SK-N-MC (cell line): ENCODE measurements around the gene FAHD2A.
"Not testable (repeated sequence)": the region's sequence is repeated elsewhere in the genome, so short reads cannot be mapped to it uniquely, and the experiment has no call there.

ENCODE experiments used
- DNase-seq: peaks from one replicate; pipeline ENCODE4 v3.0.0-alpha.2; 2011; ENCODE audit warnings: low read depth, low spot score
- H3K27ac ChIP-seq: fragments of 200-600 bp; sonication (generic); 2 replicates; pipeline ENCODE4 v1.5.1; 2016; ENCODE audit warnings: mixed run types
- H3K36me3 ChIP-seq: fragments of 200-600 bp; sonication (generic); 2 replicates; pipeline ENCODE4 v1.6.1; 2017; ENCODE audit warnings: antibody characterized with exemption, low read length, mixed read lengths; ENCODE audit not compliant: insufficient read depth
- H3K4me3 ChIP-seq: fragments of 200-600 bp; sonication (generic); 2 replicates; pipeline ENCODE4 v1.5.1; 2016
- H3K9ac ChIP-seq: fragments of 200-600 bp; sonication (generic); 2 replicates; pipeline ENCODE4 v1.8.0; 2017; ENCODE audit warnings: mixed run types, mixed read lengths; ENCODE audit not compliant: insufficient read length
- H3K9me3 ChIP-seq: fragments of 200-600 bp; sonication (generic); 2 replicates; pipeline ENCODE4 v1.6.1; 2017; ENCODE audit warnings: low read depth, mild to moderate bottlenecking, antibody characterized with exemption, low read length, moderate library complexity, mixed read lengths
- EZH2 ChIP-seq: fragments of 200-600 bp; sonication (generic); IDR thresholded peaks from one replicate; pipeline ENCODE4 v1.6.1; 2017; ENCODE audit warnings: antibody characterized with exemption
- FOXP2 ChIP-seq: optimal IDR thresholded peaks from 2 replicates; pipeline ENCODE3; 2011; ENCODE audit warnings: mild to moderate bottlenecking, moderate library complexity; ENCODE audit not compliant: insufficient read depth; ENCODE audit errors: extremely low read length, control extremely low read depth
- POLR2AphosphoS5 ChIP-seq: IDR thresholded peaks from 2 replicates; pipeline ENCODE4 v1.6.1; 2012; ENCODE audit warnings: mild to moderate bottlenecking, low read depth, low read length, borderline replicate concordance

Gene FAHD2A, protein sequence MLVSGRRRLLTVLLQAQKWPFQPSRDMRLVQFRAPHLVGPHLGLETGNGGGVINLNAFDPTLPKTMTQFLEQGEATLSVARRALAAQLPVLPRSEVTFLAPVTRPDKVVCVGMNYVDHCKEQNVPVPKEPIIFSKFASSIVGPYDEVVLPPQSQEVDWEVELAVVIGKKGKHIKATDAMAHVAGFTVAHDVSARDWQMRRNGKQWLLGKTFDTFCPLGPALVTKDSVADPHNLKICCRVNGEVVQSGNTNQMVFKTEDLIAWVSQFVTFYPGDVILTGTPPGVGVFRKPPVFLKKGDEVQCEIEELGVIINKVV

DNA sequence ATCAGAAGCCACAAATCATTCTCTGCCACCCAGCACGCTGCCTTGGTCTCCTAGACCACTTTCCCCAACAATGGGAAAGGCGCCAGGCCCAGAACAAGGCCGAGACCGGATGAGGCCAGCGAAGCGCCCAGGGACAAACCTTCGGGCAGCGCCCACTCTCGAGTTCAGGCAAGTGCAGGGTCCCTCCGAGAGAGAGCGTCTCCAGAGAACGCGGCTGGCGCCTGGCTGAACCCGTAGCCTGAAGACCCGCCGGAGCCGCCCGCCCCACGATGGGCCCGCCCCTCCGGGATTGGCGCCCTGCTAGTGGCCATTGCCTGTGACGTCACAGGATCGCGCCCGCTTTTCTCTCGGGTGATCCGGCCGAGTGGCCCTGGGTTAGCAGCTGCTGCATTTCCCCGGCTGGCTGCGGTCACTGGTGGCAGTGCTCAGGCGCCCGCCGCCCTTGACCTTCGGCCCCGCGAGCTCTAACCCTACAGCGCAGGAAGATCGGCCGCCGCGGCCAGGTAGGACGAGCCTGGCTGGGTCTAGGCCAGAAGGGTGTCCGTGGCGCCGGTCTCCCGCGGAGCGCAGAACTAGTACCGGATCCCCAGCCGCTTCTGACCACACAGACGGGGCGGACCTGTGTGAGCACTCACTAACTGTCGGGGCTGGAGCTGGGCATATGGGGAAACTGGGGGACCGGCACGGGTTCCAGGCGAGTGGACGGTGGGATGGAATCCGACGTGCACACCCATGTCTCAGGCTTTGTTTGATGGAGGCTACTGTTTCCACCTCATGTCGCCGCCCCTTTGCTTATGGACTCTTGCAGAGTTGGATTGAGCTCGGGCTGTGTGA lies at the start of gene FAHD2A:
TSS of gene FAHD2A (plus strand) at position 339 of the 834 bp plus-strand sequence. CDS start 2,851 bp downstream, outside the sequence.
- H3K27ac ChIP-seq = no peak within 1 kb of the TSS

DNA sequence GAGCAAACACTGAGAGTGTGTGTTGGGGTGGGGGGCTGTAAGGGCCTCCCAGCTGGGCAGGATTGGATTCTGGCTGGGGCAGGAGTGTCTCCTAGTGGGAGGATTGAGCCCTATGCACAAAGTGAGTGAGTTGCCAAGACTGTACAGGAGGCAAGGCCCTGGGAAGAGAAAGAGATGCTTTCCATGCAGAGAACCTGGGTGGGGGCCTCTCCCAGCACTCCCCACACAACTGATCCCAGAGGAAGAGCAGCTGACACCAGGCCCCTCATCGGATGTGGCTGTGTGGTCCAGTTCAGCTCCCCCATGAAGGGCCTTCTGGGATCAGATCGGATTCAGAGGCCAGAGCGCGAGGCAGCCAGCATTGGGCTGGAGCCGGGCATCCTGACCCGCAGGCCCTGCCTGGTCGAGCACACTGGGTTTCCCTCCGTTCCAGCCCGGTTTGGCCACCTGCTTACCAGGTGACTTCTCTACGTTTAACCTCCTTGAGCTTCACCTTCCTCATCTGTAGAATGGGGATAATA lies 49.4 kb upstream of the FAHD2A start:
- Histone ChIP-seq H3K36me3 (no peaks in the 10 kb centered on the region), H3K9ac (no peak overlapping the region), H3K4me3 (no peak overlapping the region), H3K9me3 (no peaks in the 10 kb centered on the region), H3K27ac (no peak overlapping the region)
- TF ChIP-seq EZH2 (no peak), POLR2AphosphoS5 (no peak), FOXP2 (no peak)
- no peak for DNase-seq

More for the DNA sequence above, at the start of gene FAHD2A:
- no peaks in the 10 kb centered on the region for H3K36me3 ChIP-seq
- no peaks in the 10 kb centered on the region for H3K9me3 ChIP-seq
- DNase-seq = no peak
- H3K9ac ChIP-seq = peak within 1 kb of the TSS; percentile 96
- TF ChIP-seq POLR2AphosphoS5 (peak; percentile 90), FOXP2 (no peak)
- H3K4me3 ChIP-seq = peak within 1 kb of the TSS; percentile 98

DNA sequence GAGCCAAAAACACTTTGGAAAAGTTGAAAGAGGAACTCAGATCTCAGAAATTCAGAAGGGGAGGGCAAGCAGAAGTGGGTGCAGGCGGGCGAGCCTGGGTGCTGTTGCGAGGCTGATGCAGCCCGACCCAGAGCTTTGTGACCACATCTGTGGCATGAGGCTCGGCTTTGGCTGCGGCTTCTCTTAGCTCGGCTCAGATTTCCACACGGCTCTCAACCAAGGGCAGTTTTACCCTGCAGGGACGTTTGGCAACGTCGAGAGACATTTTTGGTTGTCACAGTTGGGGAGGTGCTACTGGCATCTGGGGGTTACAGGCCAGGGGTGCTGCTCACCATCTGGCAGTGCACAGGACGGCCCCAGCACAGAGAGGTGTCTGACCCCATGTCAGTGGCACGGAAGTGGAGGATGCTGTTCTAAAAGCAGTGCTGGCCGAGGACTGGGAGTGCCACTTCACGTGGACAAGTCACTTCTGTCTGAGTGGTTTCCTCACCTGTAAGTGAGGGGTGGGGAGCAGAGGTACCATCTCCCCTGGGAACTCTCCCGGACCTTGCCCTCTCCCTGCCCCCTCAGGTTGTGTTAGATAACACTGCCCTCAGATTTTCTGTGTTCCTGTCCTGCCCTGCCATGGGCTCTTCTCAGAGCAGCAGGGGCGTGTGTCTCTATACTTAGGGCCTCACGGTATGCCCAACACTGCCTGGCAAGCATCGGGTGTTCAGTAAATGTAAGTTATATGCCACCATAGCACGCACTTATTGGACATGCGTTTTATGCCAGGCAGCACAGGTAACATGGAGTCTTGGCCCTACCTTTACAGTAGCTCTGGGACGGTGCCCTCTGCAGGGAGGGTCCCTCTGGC lies 48.7 kb upstream of the FAHD2A start:
- no peak for TF ChIP-seq POLR2AphosphoS5
- no peak for TF ChIP-seq EZH2
- TF ChIP-seq FOXP2 = no peak
- DNase-seq = no peak

DNA sequence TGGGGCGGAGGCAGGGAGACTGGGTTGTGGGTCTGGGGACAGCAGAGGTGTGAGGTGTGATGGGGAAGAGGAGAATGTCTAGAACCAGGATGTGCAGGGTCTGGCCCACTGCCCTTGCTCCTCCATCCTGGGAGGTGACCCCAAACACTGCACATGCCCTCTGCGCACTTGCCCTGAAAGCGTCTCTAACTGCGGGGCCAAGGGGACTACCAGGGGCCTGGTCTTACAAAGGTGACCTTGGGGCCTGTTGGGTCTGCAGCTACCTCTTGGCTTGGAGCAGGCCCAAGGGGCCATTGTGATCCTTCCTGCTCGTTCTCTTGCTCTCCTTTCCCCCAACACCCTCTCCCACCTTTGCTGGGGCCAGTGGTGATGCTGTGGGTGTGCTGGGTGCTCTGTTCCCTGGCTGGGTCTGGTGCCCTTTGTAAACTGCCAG lies 48.0 kb upstream of the FAHD2A start:
- DNase-seq = no peak
- Histone ChIP-seq H3K9ac (no peak overlapping the region), H3K4me3 (no peak overlapping the region), H3K27ac (no peak overlapping the region), H3K36me3 (no peaks in the 10 kb centered on the region), H3K9me3 (no peaks in the 10 kb centered on the region)
- no peak for TF ChIP-seq EZH2
- no peak for TF ChIP-seq POLR2AphosphoS5
- no peak for TF ChIP-seq FOXP2

More for the DNA sequence above, 48.7 kb upstream of the FAHD2A start:
- no peaks in the 10 kb centered on the region for H3K36me3 ChIP-seq
- no peak overlapping the region for H3K27ac ChIP-seq
- H3K9ac ChIP-seq = no peak overlapping the region
- H3K4me3 ChIP-seq = no peak overlapping the region
- no peaks in the 10 kb centered on the region for H3K9me3 ChIP-seq

DNA sequence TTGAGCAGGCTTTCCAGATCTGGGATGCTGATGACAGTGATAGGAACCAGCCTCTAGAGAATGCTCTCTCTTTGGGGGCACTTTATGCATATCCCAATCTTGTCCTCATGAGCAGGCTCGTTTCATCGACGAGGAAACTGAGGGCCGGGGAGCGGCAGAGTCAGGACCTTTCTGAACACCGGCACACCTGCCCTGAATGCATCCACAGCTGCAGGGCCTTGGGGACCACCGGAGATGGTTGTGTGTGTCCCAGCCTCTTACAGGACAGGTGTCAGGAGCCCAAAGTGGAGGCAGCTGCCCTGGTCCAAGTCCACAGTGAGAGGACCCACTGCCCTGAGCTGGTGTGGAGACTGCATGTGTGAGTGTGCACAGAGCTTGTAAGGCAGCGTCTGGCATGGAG lies 47.6 kb upstream of the FAHD2A start:
- no peak for DNase-seq
- H3K27ac ChIP-seq = no peak overlapping the region
- no peak overlapping the region for H3K9ac ChIP-seq
- H3K36me3 ChIP-seq = no peaks in the 10 kb centered on the region
- TF ChIP-seq FOXP2 (no peak), POLR2AphosphoS5 (no peak), EZH2 (no peak)
- no peaks in the 10 kb centered on the region for H3K9me3 ChIP-seq
- H3K4me3 ChIP-seq = no peak overlapping the region

DNA sequence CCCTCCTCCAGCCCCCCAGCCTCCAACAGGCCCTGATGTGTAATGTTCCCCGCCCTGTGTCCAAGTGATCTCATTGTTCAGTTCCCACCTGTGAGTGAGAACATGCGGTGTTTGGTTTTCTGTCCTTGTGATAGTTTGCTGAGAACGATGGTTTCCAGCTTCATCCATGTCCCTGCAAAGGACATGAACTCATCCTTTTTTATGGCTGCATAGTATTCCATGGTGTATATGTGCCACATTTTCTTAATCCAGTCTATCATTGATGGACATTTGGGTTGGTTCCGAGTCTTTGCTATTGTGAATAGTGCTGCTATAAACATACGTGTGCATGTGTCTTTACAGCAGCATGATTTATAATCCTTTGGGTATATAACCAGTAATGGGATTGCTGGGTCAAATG lies 47.0 kb upstream of the FAHD2A start:
- not testable (repeated sequence) for H3K36me3 ChIP-seq, DNase-seq, H3K4me3 ChIP-seq, H3K9ac ChIP-seq, H3K9me3 ChIP-seq, H3K27ac ChIP-seq

DNA sequence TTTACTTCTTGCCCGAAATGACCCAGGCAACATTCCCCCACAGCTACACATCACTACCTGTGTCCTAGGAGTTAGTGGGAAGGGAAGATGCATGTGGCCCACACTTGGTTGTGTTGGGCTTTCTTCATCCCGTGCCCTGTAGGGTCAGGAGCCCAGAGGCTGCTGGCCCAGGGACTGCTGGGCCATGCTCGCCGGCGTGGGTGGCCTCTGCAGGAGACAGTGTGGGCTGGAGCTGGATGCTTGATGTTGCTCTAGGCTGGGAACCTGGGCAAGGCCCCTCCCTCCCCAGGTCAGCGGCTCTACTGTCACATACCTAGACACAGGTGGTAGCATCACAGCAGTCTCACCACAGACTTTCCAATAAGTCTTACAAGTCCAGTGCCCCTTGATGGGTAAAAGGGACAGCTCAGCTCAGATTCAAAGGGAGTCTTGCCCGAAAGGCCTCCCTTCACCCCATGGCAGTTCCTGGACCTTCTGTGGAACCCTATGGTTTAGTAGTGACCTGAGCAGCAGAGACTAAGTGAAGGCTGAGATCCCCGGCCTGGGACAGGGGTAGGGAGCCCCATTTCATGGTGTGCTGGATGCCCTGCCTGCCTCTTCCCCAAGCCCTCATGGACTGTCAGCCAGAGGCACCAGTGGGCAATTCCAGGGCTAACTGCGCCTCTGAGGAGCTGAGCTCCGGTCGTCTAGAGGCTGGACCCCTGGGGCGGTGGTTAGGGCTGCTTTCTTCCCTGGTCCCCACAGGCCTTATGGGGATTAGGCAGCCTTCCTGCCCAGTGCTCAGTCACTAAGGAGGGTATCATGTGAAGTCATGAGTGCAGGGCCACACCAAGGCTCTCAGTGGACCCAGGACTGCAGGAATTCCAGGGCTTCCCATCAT lies 45.4 kb upstream of the FAHD2A start:
- H3K27ac ChIP-seq = no peak overlapping the region
- no peaks in the 10 kb centered on the region for H3K9me3 ChIP-seq
- no peak for DNase-seq
- no peak overlapping the region for H3K4me3 ChIP-seq
- no peaks in the 10 kb centered on the region for H3K36me3 ChIP-seq
- H3K9ac ChIP-seq = no peak overlapping the region
- no peak for TF ChIP-seq EZH2
- no peak for TF ChIP-seq POLR2AphosphoS5
- TF ChIP-seq FOXP2 = no peak
